PFSK-1 (cell line): ENCODE results near the gene XPR1.

Experiments used
- FOXP2 ChIP-seq: optimal IDR thresholded peaks from 2 replicates; pipeline ENCODE3; 2011; ENCODE audit warnings: borderline replicate concordance, control low read depth, inconsistent platforms; ENCODE audit not compliant: insufficient read depth; ENCODE audit errors: extremely low read length, extremely low read depth
- POLR2AphosphoS5 ChIP-seq: IDR thresholded peaks from 2 replicates; pipeline ENCODE4 v1.6.1; 2012; ENCODE audit warnings: low read depth, mild to moderate bottlenecking, control low read depth, low read length, moderate library complexity
- REST ChIP-seq, 2 experiments: IDR thresholded peaks; 2 replicates each; pipeline versions ENCODE4 v1.6.1 to v1.8.0; 2011 to 2012; ENCODE audit warnings: low read depth in 2 of 2, low read length in 2 of 2, control low read depth in 1 of 2, inconsistent platforms in 1 of 2, mild to moderate bottlenecking in 1 of 2, moderate library complexity in 1 of 2; ENCODE audit not compliant: insufficient read depth in 1 of 2
- SIN3A ChIP-seq: IDR thresholded peaks from 2 replicates; pipeline ENCODE4 v1.6.1; 2012; ENCODE audit warnings: mild to moderate bottlenecking, low read length, moderate library complexity, borderline replicate concordance; ENCODE audit not compliant: insufficient read depth
- TAF1 ChIP-seq: IDR thresholded peaks from 2 replicates; pipeline ENCODE4 v1.6.1; 2012; ENCODE audit warnings: low read length, control low read depth, borderline replicate concordance; ENCODE audit not compliant: insufficient read depth

The XPR1 gene

GRCh38 chr1:180839547-180839946 is 207.7 kb downstream of the XPR1 start:
- no peak for TF ChIP-seq TAF1
- TF ChIP-seq SIN3A, result no peak
- TF ChIP-seq REST (IDR thresholded peaks at IDR 0.05; ENCODE audit: insufficient read depth in 1 of 2, low read depth in 2 of 2, low read length in 2 of 2), result no peak
- no peak for TF ChIP-seq POLR2AphosphoS5
- no peak for TF ChIP-seq FOXP2

GRCh38 chr1:180841415-180841814 is 209.6 kb downstream of the XPR1 start:
- TF ChIP-seq SIN3A (no peak), POLR2AphosphoS5 (no peak), FOXP2 (no peak), TAF1 (no peak), REST (IDR thresholded peaks at IDR 0.05; ENCODE audit: insufficient read depth in 1 of 2, low read depth in 2 of 2, low read length in 2 of 2) (no peak)

GRCh38 chr1:180842052-180842451 is 210.2 kb downstream of the XPR1 start:
- no peak for TF ChIP-seq SIN3A
- no peak for TF ChIP-seq FOXP2
- no peak for TF ChIP-seq REST (IDR thresholded peaks at IDR 0.05; ENCODE audit: insufficient read depth in 1 of 2, low read depth in 2 of 2, low read length in 2 of 2)
- no peak for TF ChIP-seq POLR2AphosphoS5
- no peak for TF ChIP-seq TAF1

- no peak for TF ChIP-seq REST (IDR thresholded peaks at IDR 0.05; ENCODE audit: insufficient read depth in 1 of 2, low read depth in 2 of 2, low read length in 2 of 2)
- TF ChIP-seq FOXP2, result no peak
- no peak for TF ChIP-seq TAF1
- no peak for TF ChIP-seq SIN3A
- TF ChIP-seq POLR2AphosphoS5, result no peak
Measured at GRCh38 chr1:180842491-180843275, 210.9 kb downstream of the XPR1 start.
